RPMI8226 (cell line): ENCODE measurements around the gene MUC4.
"Not testable (repeated sequence)": the region's sequence is repeated elsewhere in the genome, so short reads cannot be mapped to it uniquely, and the experiment has no call there.

ENCODE experiments used
- DNase-seq: peaks from one replicate; pipeline ENCODE4 v3.0.0-alpha.2; 2015

Gene MUC4

GRCh38 chr3:195714380-195715011 is 97.2 kb downstream of the MUC4 start:
- no peak for DNase-seq

- not testable (repeated sequence) for DNase-seq
These were observed 98.6 kb downstream of the MUC4 start for GRCh38 chr3:195713150-195713549.

- not testable (repeated sequence) for DNase-seq
These were observed 99.2 kb downstream of the MUC4 start for GRCh38 chr3:195712535-195712910.

GRCh38 chr3:195711813-195712534 is 99.8 kb downstream of the MUC4 start:
- DNase-seq = no peak

- not testable (repeated sequence) for DNase-seq
These were observed 100.5 kb downstream of the MUC4 start for GRCh38 chr3:195711091-195711812.

GRCh38 chr3:195710126-195710905 is 101.4 kb downstream of the MUC4 start:
- not testable (repeated sequence) for DNase-seq

GRCh38 chr3:195709676-195710085 is 102.0 kb downstream of the MUC4 start:
- no peak for DNase-seq

- no peak for DNase-seq
These were observed 102.9 kb downstream of the MUC4 start for GRCh38 chr3:195708626-195709481.

GRCh38 chr3:195708061-195708460 is 103.7 kb downstream of the MUC4 start:
- no peak for DNase-seq

- no peak for DNase-seq
These were observed 106.4 kb downstream of the MUC4 start for GRCh38 chr3:195705081-195705991.

GRCh38 chr3:195704433-195704999 is 107.2 kb downstream of the MUC4 start:
- no peak for DNase-seq

- no peak for DNase-seq
These were observed 108.0 kb downstream of the MUC4 start for GRCh38 chr3:195703776-195704175.

GRCh38 chr3:195701042-195701915 is 110.5 kb downstream of the MUC4 start:
- no peak for DNase-seq

GRCh38 chr3:195700319-195700718 is 111.4 kb downstream of the MUC4 start:
- DNase-seq = no peak

- DNase-seq = no peak
These were observed 111.9 kb downstream of the MUC4 start for GRCh38 chr3:195699860-195700259.

GRCh38 chr3:195699388-195699771 is 112.3 kb downstream of the MUC4 start:
- no peak for DNase-seq

GRCh38 chr3:195698647-195699387 is 112.9 kb downstream of the MUC4 start:
- no peak for DNase-seq

GRCh38 chr3:195698325-195698646 is 113.4 kb downstream of the MUC4 start:
- DNase-seq = no peak
